ENCODE data around the gene INHBB.

- TF ChIP-seq CTCF (IDR thresholded peaks at IDR 0.05; ENCODE audit: insufficient read depth, low read length, poor library complexity, severe bottlenecking) (no peak), EZH2phosphoT487 (conservative IDR thresholded peaks at IDR 0.05; ENCODE audit: low read length) (no peak)
Observed at GRCh38 chr2:120381192-120381591, 35.3 kb downstream of the INHBB start.

Measured in SU-DHL-6 (cell line).